A673 (cell line): ENCODE measurements around the gene TUBA3E. TPM values are rescaled to one million over a fixed set of nuclear protein-coding genes. Genes with fewer than 3 reads are reported as not detected.
"Not testable (repeated sequence)": the region's sequence is repeated elsewhere in the genome, so short reads cannot be mapped to it uniquely, and the experiment has no call there.

Source experiments
- BruUV-seq: library from RNA; stranded (reverse); fragments of 400-500 nt; replicated peaks from 2 replicates; lab custom pipeline; 2021; lab: Mats Ljungman, UMichigan
- CTCF ChIA-PET: fragments of 300-600 bp; sonication (Branson Sonifier 250); formaldehyde crosslinking; loops from one replicate; lab custom pipeline; 2022; ENCODE audit warnings: antibody characterized with exemption; lab: Charles Lee
- POLR2A ChIA-PET: fragments of 300-600 bp; sonication (Branson Sonifier 250); formaldehyde crosslinking; loops from one replicate; lab custom pipeline; 2022; ENCODE audit warnings: antibody characterized with exemption; ENCODE audit not compliant: low non-redundant PET; lab: Charles Lee
- DNase-seq: peaks from one replicate; pipeline ENCODE4 v3.0.0-alpha.2; 2015; ENCODE audit warnings: low spot score
- H3K27ac ChIP-seq: fragments of 200-600 bp; sonication (generic); 2 replicates; pipeline ENCODE4 v1.5.1; 2016; ENCODE audit warnings: mixed run types, low read depth, mild to moderate bottlenecking, mixed read lengths, antibody characterized with exemption, low read length; ENCODE audit not compliant: poor library complexity, severe bottlenecking
- H3K27me3 ChIP-seq: fragments of 200-600 bp; sonication (generic); replicated peaks from 2 replicates; pipeline ENCODE4 v1.6.1; 2017; ENCODE audit warnings: mixed run types, low read depth, mild to moderate bottlenecking, mixed read lengths, antibody characterized with exemption, low read length; ENCODE audit not compliant: insufficient read depth, poor library complexity
- H3K36me3 ChIP-seq: fragments of 200-600 bp; sonication (generic); 2 replicates; pipeline ENCODE4 v1.6.1; 2016; ENCODE audit warnings: mixed run types, mild to moderate bottlenecking, mixed read lengths, antibody characterized with exemption, low read length; ENCODE audit not compliant: insufficient read depth, poor library complexity, severe bottlenecking
- H3K4me1 ChIP-seq: fragments of 200-600 bp; sonication (generic); 2 replicates; pipeline ENCODE4 v1.6.1; 2017; ENCODE audit warnings: mixed run types, mild to moderate bottlenecking, mixed read lengths, antibody characterized with exemption, low read length; ENCODE audit not compliant: insufficient read depth, poor library complexity, severe bottlenecking
- H3K4me3 ChIP-seq: fragments of 200-600 bp; sonication (generic); 2 replicates; pipeline ENCODE4 v1.5.1; 2016; ENCODE audit warnings: low read depth, mixed run types, mild to moderate bottlenecking, mixed read lengths, low read length; ENCODE audit not compliant: poor library complexity, severe bottlenecking
- H3K9me3 ChIP-seq: fragments of 200-600 bp; sonication (generic); 2 replicates; pipeline ENCODE4 v1.6.1; 2016; ENCODE audit warnings: mixed run types, low read depth, mild to moderate bottlenecking, mixed read lengths, antibody characterized with exemption, low read length; ENCODE audit not compliant: poor library complexity, severe bottlenecking
- CTCF ChIP-seq: fragments of 300-800, 200-600 bp; sonication (generic); conservative IDR thresholded peaks from 2 replicates; pipeline ENCODE4 v1.5.1; 2017; ENCODE audit warnings: low read depth, mild to moderate bottlenecking, antibody characterized with exemption, low read length, moderate library complexity, mixed read lengths
- EZH2 ChIP-seq: fragments of 200-600 bp; sonication (generic); IDR thresholded peaks from 2 replicates; pipeline ENCODE4 v1.6.1; 2017; ENCODE audit warnings: borderline replicate concordance, low read depth, mild to moderate bottlenecking, mixed read lengths, antibody characterized with exemption, low read length; ENCODE audit not compliant: poor library complexity, severe bottlenecking
- intact Hi-C: fragments of 100-400 bp; cut with micrococcal nuclease; formaldehyde crosslinking; loops from one replicate; pipeline ENCODE4 v1.10.0; 2022; ENCODE audit not compliant: unreplicated experiment
- total RNA-seq: library from RNA; stranded (reverse); gene quantifications from 2 replicates; pipeline ENCODE4 v1.2.3, GENCODE V29; 2021

The TUBA3E gene
- total RNA-seq, 1 experiment from 2014 or later: not detected

GRCh38 chr2:130155956-130156623 lies 42.1 kb downstream of the TUBA3E start:
- CTCF ChIA-PET: not testable (repeated sequence)
- POLR2A ChIA-PET: interaction anchor here (0.6 kb wide), 1 partner anchor 176 kb away, joined by 3 read pairs; no protein-coding TSS in a partner anchor

GRCh38 chr2:130154773-130155765 lies 43.2 kb downstream of the TUBA3E start:
- intact Hi-C loops: no loop called here
- Histone ChIP-seq H3K4me3 (no peak overlapping the region), H3K36me3 (peaks cover 5% of the 10 kb centered on the region), H3K9me3 (no peaks in the 10 kb centered on the region), H3K27ac (no peak overlapping the region), H3K4me1 (no peaks in the 10 kb centered on the region), H3K27me3 (no peaks in the 10 kb centered on the region)
- TF ChIP-seq EZH2: no peak
- TF ChIP-seq CTCF: no peak
- CTCF ChIA-PET: no interaction called here
- DNase-seq: no peak
- no TSS peak for BruUV-seq
- POLR2A ChIA-PET: no interaction called here

More at GRCh38 chr2:130155956-130156623, 42.1 kb downstream of the TUBA3E start:
- H3K27me3 ChIP-seq, H3K4me3 ChIP-seq, H3K9me3 ChIP-seq, intact Hi-C loops, H3K4me1 ChIP-seq, BruUV-seq, H3K36me3 ChIP-seq, H3K27ac ChIP-seq: not testable (repeated sequence)
- TF ChIP-seq CTCF: peak; percentile 54
- DNase-seq: peak; percentile 59

GRCh38 chr2:130154423-130154770 lies 43.8 kb downstream of the TUBA3E start:
- H3K4me1 ChIP-seq, H3K36me3 ChIP-seq, BruUV-seq, H3K27me3 ChIP-seq, H3K27ac ChIP-seq, H3K9me3 ChIP-seq, DNase-seq, intact Hi-C loops, POLR2A ChIA-PET, H3K4me3 ChIP-seq: not testable (repeated sequence)
- CTCF ChIA-PET: interaction anchor here (0.6 kb wide), 1 partner anchor 181 kb away, joined by 9 read pairs; no protein-coding TSS in a partner anchor

GRCh38 chr2:130153721-130154422 lies 44.4 kb downstream of the TUBA3E start:
- H3K27me3 ChIP-seq, H3K9me3 ChIP-seq, DNase-seq, POLR2A ChIA-PET, H3K27ac ChIP-seq, H3K4me3 ChIP-seq, H3K36me3 ChIP-seq, intact Hi-C loops, H3K4me1 ChIP-seq, BruUV-seq: not testable (repeated sequence)
- CTCF ChIA-PET: interaction anchor here (0.6 kb wide), 1 partner anchor 181 kb away, joined by 9 read pairs; no protein-coding TSS in a partner anchor
